PFSK-1 (cell line): ENCODE measurements around the gene NLGN4X.

Experiments used
- POLR2AphosphoS5 ChIP-seq: IDR thresholded peaks from 2 replicates; pipeline ENCODE4 v1.6.1; 2012; ENCODE audit warnings: low read depth, mild to moderate bottlenecking, control low read depth, low read length, moderate library complexity
- TF ChIP-seq, protein P1 (sequence below), 2 experiments: IDR thresholded peaks; 2 replicates each; pipeline versions ENCODE4 v1.6.1 to v1.8.0; 2011 to 2012; ENCODE audit warnings: low read depth in 2 of 2, low read length in 2 of 2, control low read depth in 1 of 2, inconsistent platforms in 1 of 2, mild to moderate bottlenecking in 1 of 2, moderate library complexity in 1 of 2; ENCODE audit not compliant: insufficient read depth in 1 of 2

DNA sequence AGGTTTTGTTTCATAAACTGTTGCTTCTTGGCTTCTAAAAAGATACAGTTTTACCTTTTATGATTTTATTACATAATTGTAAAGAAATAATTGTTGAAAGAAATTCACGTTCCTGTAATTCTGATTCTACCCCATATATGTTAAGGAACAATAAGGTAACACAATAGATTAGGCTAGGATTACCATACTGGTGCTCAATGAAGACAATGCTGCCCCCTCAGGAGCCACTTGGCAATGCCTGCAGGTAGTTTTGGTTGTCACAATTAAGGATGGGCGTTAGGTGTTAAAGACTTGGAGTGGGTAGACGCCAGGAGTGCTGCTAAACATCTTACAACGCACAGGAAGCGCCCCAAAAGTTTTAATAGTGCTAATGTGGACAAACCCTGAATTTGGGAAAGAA is 133.2 kb downstream of the NLGN4X start:
- TF ChIP-seq, protein P1, sequence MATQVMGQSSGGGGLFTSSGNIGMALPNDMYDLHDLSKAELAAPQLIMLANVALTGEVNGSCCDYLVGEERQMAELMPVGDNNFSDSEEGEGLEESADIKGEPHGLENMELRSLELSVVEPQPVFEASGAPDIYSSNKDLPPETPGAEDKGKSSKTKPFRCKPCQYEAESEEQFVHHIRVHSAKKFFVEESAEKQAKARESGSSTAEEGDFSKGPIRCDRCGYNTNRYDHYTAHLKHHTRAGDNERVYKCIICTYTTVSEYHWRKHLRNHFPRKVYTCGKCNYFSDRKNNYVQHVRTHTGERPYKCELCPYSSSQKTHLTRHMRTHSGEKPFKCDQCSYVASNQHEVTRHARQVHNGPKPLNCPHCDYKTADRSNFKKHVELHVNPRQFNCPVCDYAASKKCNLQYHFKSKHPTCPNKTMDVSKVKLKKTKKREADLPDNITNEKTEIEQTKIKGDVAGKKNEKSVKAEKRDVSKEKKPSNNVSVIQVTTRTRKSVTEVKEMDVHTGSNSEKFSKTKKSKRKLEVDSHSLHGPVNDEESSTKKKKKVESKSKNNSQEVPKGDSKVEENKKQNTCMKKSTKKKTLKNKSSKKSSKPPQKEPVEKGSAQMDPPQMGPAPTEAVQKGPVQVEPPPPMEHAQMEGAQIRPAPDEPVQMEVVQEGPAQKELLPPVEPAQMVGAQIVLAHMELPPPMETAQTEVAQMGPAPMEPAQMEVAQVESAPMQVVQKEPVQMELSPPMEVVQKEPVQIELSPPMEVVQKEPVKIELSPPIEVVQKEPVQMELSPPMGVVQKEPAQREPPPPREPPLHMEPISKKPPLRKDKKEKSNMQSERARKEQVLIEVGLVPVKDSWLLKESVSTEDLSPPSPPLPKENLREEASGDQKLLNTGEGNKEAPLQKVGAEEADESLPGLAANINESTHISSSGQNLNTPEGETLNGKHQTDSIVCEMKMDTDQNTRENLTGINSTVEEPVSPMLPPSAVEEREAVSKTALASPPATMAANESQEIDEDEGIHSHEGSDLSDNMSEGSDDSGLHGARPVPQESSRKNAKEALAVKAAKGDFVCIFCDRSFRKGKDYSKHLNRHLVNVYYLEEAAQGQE (IDR thresholded peaks at IDR 0.05; ENCODE audit: insufficient read depth in 1 of 2, low read depth in 2 of 2, low read length in 2 of 2) = no peak
- no peak for TF ChIP-seq POLR2AphosphoS5
